CD4-positive, alpha-beta T cell treated with Interleukin-6 at 100 ng/mL for 8 hours (primary cell): Measurements from ENCODE around the gene PPP1R9A.

Source experiments
- DNase-seq: peaks from one replicate; pipeline ENCODE4 v3.0.0-alpha.2; 2020; ENCODE audit warnings: mixed read lengths, low spot score

PPP1R9A gene

GRCh38 chr7:94909179-94909466 is 1.7 kb downstream of the PPP1R9A start:
- no peak for DNase-seq

- DNase-seq: no peak
Measured at GRCh38 chr7:94912085-94912484, 4.7 kb downstream of the PPP1R9A start.

- DNase-seq: no peak
Measured at GRCh38 chr7:94913391-94913790, 6.0 kb downstream of the PPP1R9A start.

- DNase-seq: no peak
Measured at GRCh38 chr7:94921911-94922310, 14.5 kb downstream of the PPP1R9A start.

GRCh38 chr7:94922457-94922856 is 15.1 kb downstream of the PPP1R9A start:
- no peak for DNase-seq

- DNase-seq: no peak
Measured at GRCh38 chr7:94923412-94923811, 16.0 kb downstream of the PPP1R9A start.

- DNase-seq: no peak
Measured at GRCh38 chr7:94928168-94928707, 20.8 kb downstream of the PPP1R9A start.

- no peak for DNase-seq
Measured at GRCh38 chr7:94933256-94933990, 26.0 kb downstream of the PPP1R9A start.

- no peak for DNase-seq
Measured at GRCh38 chr7:94939395-94939794, 32.0 kb downstream of the PPP1R9A start.

GRCh38 chr7:94940241-94940640 is 32.8 kb downstream of the PPP1R9A start:
- DNase-seq: no peak

GRCh38 chr7:94941844-94942632 is 34.6 kb downstream of the PPP1R9A start:
- no peak for DNase-seq

- DNase-seq: no peak
Measured at GRCh38 chr7:94943134-94943533, 35.7 kb downstream of the PPP1R9A start.

- no peak for DNase-seq
Measured at GRCh38 chr7:94949532-94949931, 42.1 kb downstream of the PPP1R9A start.

- DNase-seq: no peak
Measured at GRCh38 chr7:94955807-94956206, 48.4 kb downstream of the PPP1R9A start.

- DNase-seq: no peak
Measured at GRCh38 chr7:94957061-94957460, 49.7 kb downstream of the PPP1R9A start.

GRCh38 chr7:94962661-94963060 is 55.3 kb downstream of the PPP1R9A start:
- DNase-seq: no peak

GRCh38 chr7:94969434-94970084 is 62.2 kb downstream of the PPP1R9A start:
- DNase-seq: no peak

- DNase-seq: no peak
Measured at GRCh38 chr7:94970085-94970576, 62.7 kb downstream of the PPP1R9A start.

GRCh38 chr7:94971051-94971867 is 63.9 kb downstream of the PPP1R9A start:
- no peak for DNase-seq

GRCh38 chr7:94972296-94972695 is 64.9 kb downstream of the PPP1R9A start:
- DNase-seq: no peak

- no peak for DNase-seq
Measured at GRCh38 chr7:94973844-94974243, 66.5 kb downstream of the PPP1R9A start.

GRCh38 chr7:94974423-94974822 is 67.0 kb downstream of the PPP1R9A start:
- no peak for DNase-seq
